ENCODE results near the gene NT5C3A.

Gene NT5C3A

DNA sequence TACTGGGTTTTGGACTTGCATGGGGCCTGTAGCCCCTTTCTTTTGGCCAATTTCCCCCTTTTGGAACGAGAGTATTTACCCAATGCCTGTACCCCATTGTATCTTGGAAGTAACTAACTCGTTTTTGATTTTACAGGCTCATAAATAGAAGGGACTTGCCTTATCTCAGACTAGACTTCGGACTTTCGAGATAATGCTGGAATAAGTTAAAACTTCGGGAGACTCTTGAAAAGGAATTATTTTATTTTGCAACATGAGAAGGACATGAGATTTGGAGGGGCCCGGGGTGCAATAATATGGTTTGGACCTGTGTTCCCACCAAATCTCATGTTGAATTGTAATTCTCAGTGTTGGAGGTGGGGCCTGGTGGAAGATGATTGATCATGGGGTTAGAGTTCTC, 8.3 kb upstream of the NT5C3A start:
- Histone ChIP-seq H3K4me3 (ENCODE audit: low read depth, low read length) (no peak overlapping the region), H3K4me1 (ENCODE audit: control insufficient read depth, insufficient read depth, low read length) (peaks cover 2% of the 10 kb centered on the region), H3K36me3 (ENCODE audit: control insufficient read depth, insufficient read depth, low read length) (no peaks in the 10 kb centered on the region), H3K9ac (ENCODE audit: low read depth, low read length) (no peak overlapping the region), H3K9me3 (ENCODE audit: control insufficient read depth, insufficient read depth, low read length) (peaks cover 3% of the 10 kb centered on the region), H3K27me3 (ENCODE audit: control insufficient read depth, insufficient read depth, low read length) (no peaks in the 10 kb centered on the region)

DNA sequence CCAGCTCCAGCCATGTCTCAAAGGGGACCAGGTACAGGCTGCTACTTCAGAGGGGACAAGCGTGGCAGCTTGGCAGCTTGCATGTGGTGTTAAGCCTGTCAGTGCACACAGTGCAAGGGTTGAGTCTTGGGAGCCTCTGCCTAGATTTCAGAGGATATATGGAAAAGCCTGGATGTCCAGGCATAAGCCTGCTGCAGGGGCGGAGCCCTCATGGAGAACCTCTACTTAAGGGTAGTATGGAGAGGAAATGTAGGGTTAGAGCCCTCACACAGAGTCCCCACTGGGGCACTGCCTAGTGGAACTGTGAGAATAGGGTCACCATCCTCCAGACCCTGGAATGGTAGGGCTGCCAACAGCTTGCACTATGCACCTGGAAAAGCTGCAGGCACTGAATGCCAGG, 7.7 kb upstream of the NT5C3A start:
- H3K9me3 ChIP-seq (ENCODE audit: control insufficient read depth, insufficient read depth, low read length) = peaks cover 3% of the 10 kb centered on the region
- no peaks in the 10 kb centered on the region for H3K27me3 ChIP-seq (ENCODE audit: control insufficient read depth, insufficient read depth, low read length)
- H3K9ac ChIP-seq (ENCODE audit: low read depth, low read length) = no peak overlapping the region
- H3K4me3 ChIP-seq (ENCODE audit: low read depth, low read length) = no peak overlapping the region
- H3K36me3 ChIP-seq (ENCODE audit: control insufficient read depth, insufficient read depth, low read length) = no peaks in the 10 kb centered on the region
- no peaks in the 10 kb centered on the region for H3K4me1 ChIP-seq (ENCODE audit: control insufficient read depth, insufficient read depth, low read length)

DNA sequence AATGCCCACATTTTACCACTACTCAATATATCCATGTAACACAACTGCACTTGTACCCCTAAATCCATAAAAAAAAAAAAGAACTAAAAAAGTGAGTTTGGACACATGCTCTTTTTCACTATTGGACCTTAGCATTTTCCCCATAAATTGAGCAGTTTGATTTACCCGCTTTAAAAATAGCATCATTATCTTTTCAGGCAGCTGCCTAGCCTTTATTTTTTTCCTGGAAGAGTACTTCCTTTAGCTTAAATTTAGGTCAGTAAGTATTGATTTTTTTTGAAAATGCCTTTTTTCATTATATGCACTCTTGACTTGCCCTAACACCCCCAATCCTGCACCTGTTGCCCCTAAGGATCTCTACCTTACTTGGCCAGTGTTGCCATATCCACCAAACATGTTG, 5.3 kb upstream of the NT5C3A start:
- Histone ChIP-seq H3K4me3 (ENCODE audit: low read depth, low read length) (no peak overlapping the region), H3K36me3 (ENCODE audit: control insufficient read depth, insufficient read depth, low read length) (no peaks in the 10 kb centered on the region), H3K4me1 (ENCODE audit: control insufficient read depth, insufficient read depth, low read length) (peaks cover 4% of the 10 kb centered on the region), H3K27me3 (ENCODE audit: control insufficient read depth, insufficient read depth, low read length) (no peaks in the 10 kb centered on the region), H3K9me3 (ENCODE audit: control insufficient read depth, insufficient read depth, low read length) (peaks cover 3% of the 10 kb centered on the region), H3K9ac (ENCODE audit: low read depth, low read length) (no peak overlapping the region)

DNA sequence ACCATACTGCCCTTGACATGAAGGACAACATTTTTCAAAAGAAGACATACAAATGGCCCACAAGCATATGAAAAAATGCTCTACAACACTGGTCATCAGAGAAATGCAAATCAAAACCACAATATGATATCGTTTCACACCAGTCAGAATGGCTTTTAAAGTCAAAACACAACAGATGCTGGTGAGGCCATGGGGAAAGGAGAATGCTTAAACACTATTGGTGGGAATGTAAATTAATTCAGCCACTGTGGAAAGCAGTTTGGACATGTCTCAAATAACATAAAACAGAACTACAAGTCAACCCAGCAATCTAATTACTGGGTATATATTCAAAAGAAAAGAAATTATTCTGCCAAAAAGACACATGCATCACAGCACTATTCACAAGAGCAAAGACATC, 4.2 kb upstream of the NT5C3A start:
- Histone ChIP-seq H3K27me3 (ENCODE audit: control insufficient read depth, insufficient read depth, low read length) (no peaks in the 10 kb centered on the region), H3K4me1 (ENCODE audit: control insufficient read depth, insufficient read depth, low read length) (peaks cover 4% of the 10 kb centered on the region), H3K36me3 (ENCODE audit: control insufficient read depth, insufficient read depth, low read length) (no peaks in the 10 kb centered on the region), H3K4me3 (ENCODE audit: low read depth, low read length) (no peak overlapping the region), H3K9me3 (ENCODE audit: control insufficient read depth, insufficient read depth, low read length) (peaks cover 3% of the 10 kb centered on the region), H3K9ac (ENCODE audit: low read depth, low read length) (no peak overlapping the region)

DNA sequence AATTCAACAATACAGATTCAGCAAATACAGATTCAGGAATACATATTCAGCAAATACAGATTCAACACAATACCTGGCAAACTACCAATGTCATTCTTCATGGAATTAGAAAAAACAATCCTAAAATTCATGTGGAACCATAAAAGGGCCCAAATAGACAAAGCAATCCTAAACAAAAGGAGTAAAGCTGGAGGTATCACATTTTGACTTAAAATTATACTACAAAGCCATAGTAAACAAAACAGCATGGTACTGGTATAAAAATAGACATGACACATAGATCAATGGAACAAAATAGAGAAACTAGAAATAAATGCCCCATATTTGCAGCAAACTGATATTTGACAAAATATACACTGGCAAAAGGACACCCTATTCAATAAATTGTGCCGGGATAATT, 3.4 kb upstream of the NT5C3A start:
- Histone ChIP-seq H3K9me3 (ENCODE audit: control insufficient read depth, insufficient read depth, low read length) (peaks cover 3% of the 10 kb centered on the region), H3K27me3 (ENCODE audit: control insufficient read depth, insufficient read depth, low read length) (no peaks in the 10 kb centered on the region), H3K9ac (ENCODE audit: low read depth, low read length) (no peak overlapping the region), H3K4me1 (ENCODE audit: control insufficient read depth, insufficient read depth, low read length) (peaks cover 4% of the 10 kb centered on the region), H3K4me3 (ENCODE audit: low read depth, low read length) (no peak overlapping the region), H3K36me3 (ENCODE audit: control insufficient read depth, insufficient read depth, low read length) (no peaks in the 10 kb centered on the region)

DNA sequence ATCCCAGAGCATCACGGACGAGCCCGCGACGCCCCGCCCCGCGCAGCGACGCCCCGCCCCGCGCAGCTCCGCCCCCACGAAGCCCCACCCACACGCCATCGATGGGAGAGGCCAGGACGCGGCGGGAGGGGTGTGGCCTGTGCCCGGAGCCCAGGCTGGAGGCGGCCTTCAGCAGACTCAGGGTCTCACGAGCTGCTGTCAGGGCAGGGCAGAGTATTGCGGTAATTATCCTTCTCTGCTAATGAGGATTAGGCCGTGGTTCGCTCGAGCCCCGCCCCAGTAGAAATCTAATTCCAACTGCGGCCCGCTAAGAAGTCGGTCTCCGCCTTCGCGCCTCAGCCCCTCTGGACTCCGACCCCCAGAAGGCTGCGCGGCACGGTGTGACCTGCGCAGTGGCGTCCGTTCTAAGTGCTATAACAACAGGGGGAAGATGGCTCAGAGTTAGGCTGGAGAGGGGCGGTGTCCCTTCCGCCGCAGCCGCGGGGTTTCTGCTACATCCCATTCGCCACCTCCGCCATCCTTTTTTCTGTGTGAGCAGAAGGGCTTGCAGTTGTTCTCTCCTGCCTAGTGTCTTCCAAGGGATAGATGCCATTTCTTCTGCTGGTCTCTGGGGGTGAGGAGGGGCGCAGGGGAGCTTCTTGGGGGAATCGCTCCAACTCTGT, 337 bp upstream of the NT5C3A start:
- Histone ChIP-seq H3K9me3 (ENCODE audit: control insufficient read depth, insufficient read depth, low read length) (no peaks in the 10 kb centered on the region), H3K27me3 (ENCODE audit: control insufficient read depth, insufficient read depth, low read length) (no peaks in the 10 kb centered on the region)

DNA sequence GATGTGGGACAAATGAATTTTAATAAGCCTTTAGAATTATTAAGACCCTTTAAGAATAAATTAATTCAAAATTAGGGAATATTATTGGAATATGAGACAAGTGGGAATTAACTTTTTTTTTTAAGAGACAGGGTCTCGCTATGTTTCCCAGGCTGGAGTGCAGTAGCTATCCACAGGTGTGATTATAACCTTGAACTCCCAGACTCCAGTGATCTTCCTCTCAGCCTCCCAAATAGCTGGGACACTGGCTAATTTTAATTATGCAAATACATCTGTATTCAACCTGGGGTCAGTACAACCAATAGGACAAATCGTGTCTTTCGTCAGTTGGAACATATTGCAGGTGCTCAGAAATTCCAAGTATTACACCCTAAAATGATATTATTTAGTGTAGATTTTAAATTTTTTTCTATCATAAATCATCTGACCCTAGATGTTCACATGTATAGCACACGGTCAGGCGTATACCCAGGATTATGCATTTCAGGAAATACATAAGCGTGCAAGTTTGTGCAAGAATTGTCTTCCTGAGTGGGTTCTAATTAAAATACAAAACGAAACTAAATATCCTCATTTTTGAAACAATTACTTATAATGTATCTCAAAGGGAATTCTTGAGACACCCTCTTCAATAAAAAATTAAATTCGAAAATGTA, 1.2 kb downstream of the NT5C3A start:
- Histone ChIP-seq H3K4me1 (ENCODE audit: control insufficient read depth, insufficient read depth, low read length) (peaks cover 4% of the 10 kb centered on the region), H3K9ac (ENCODE audit: low read depth, low read length) (no peak overlapping the region), H3K4me3 (ENCODE audit: low read depth, low read length) (peak overlapping the region; percentile 87), H3K9me3 (ENCODE audit: control insufficient read depth, insufficient read depth, low read length) (no peaks in the 10 kb centered on the region), H3K27me3 (ENCODE audit: control insufficient read depth, insufficient read depth, low read length) (no peaks in the 10 kb centered on the region), H3K36me3 (ENCODE audit: control insufficient read depth, insufficient read depth, low read length) (no peaks in the 10 kb centered on the region)

More for the DNA sequence above, 337 bp upstream of the NT5C3A start:
- Histone ChIP-seq H3K9ac (ENCODE audit: low read depth, low read length) (peak overlapping the region; percentile 42), H3K4me1 (ENCODE audit: control insufficient read depth, insufficient read depth, low read length) (peaks cover 4% of the 10 kb centered on the region), H3K4me3 (ENCODE audit: low read depth, low read length) (peak overlapping the region; percentile 87), H3K36me3 (ENCODE audit: control insufficient read depth, insufficient read depth, low read length) (no peaks in the 10 kb centered on the region)

DNA sequence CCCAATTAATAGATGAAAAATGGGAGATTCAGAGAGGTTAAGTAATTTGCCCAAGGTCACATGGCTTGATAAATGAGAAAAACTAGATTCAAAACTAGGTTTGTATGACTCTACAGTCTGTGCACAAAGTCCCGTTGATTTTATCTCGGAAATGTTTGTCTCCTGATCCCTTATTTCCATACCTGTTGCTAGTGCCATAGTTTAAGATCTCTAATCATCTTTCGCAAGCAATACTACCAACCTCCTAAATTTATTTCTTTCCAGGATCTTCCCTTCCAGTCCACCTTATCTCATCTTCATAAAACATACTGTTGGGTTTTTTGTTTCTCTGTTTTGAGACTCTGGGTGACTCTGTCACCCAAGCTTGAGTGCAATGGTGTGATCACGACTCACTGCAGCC, 2.9 kb downstream of the NT5C3A start:
- Histone ChIP-seq H3K4me1 (ENCODE audit: control insufficient read depth, insufficient read depth, low read length) (peaks cover 4% of the 10 kb centered on the region), H3K27me3 (ENCODE audit: control insufficient read depth, insufficient read depth, low read length) (no peaks in the 10 kb centered on the region), H3K4me3 (ENCODE audit: low read depth, low read length) (no peak overlapping the region), H3K36me3 (ENCODE audit: control insufficient read depth, insufficient read depth, low read length) (no peaks in the 10 kb centered on the region), H3K9me3 (ENCODE audit: control insufficient read depth, insufficient read depth, low read length) (no peaks in the 10 kb centered on the region), H3K9ac (ENCODE audit: low read depth, low read length) (no peak overlapping the region)

DNA sequence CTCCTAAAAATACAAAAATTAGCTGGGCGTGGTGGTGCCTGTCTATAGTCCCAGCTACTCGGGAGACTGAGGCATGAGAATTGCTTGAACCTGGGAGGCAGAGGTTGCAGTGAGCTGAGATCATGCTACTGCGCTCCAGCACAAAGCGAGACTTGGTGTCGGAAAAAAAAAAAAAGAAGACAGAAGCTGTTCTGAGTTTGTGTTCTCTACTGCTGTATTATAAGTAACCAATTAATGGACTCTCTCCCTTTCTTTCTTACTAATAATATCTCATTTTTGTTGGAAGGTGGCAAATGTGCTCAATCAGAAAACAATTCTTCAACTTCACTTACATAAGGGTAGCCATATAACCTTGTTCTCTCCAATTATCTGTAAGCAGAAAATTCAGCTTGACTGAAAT, 7.4 kb downstream of the NT5C3A start:
- H3K4me1 ChIP-seq (ENCODE audit: control insufficient read depth, insufficient read depth, low read length) = no peaks in the 10 kb centered on the region
- no peaks in the 10 kb centered on the region for H3K36me3 ChIP-seq (ENCODE audit: control insufficient read depth, insufficient read depth, low read length)
- H3K4me3 ChIP-seq (ENCODE audit: low read depth, low read length) = no peak overlapping the region
- no peaks in the 10 kb centered on the region for H3K27me3 ChIP-seq (ENCODE audit: control insufficient read depth, insufficient read depth, low read length)
- H3K9me3 ChIP-seq (ENCODE audit: control insufficient read depth, insufficient read depth, low read length) = no peaks in the 10 kb centered on the region
- no peak overlapping the region for H3K9ac ChIP-seq (ENCODE audit: low read depth, low read length)

DNA sequence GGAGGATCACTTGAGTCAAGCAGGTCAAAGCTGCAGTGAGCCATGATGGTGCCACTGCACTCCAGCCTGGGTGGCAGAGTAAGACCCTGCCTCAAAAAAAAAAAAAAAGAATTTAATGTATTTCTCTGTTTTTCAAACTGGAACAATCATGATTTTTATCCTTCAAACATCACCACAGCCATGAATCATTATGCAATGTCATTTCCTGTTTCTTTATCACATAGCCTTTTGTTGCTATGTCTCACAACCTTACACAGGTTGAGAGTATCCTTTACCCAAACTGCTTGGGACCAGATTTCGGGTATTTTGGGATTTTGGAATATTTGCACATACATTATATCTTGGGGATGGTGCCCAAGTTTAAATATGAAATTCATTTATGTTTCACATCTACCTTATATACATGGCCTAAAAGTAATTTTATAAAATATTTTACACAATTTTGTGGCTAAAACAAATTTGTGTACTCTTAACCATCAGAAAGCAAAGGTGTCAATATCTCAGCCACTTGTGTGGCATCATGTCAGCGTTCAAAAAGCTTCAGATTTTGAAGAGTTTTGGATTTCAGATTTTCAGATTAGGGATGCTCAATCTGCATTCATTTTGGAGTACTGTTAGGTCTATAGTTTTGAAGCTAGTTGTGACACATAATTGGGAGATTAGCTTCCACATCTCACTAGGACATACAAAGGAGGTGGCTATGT, 8.2 kb downstream of the NT5C3A start:
- no peaks in the 10 kb centered on the region for H3K9me3 ChIP-seq (ENCODE audit: control insufficient read depth, insufficient read depth, low read length)
- no peaks in the 10 kb centered on the region for H3K4me1 ChIP-seq (ENCODE audit: control insufficient read depth, insufficient read depth, low read length)
- H3K9ac ChIP-seq (ENCODE audit: low read depth, low read length) = no peak overlapping the region
- no peaks in the 10 kb centered on the region for H3K36me3 ChIP-seq (ENCODE audit: control insufficient read depth, insufficient read depth, low read length)
- H3K4me3 ChIP-seq (ENCODE audit: low read depth, low read length) = no peak overlapping the region
- no peaks in the 10 kb centered on the region for H3K27me3 ChIP-seq (ENCODE audit: control insufficient read depth, insufficient read depth, low read length)

DNA sequence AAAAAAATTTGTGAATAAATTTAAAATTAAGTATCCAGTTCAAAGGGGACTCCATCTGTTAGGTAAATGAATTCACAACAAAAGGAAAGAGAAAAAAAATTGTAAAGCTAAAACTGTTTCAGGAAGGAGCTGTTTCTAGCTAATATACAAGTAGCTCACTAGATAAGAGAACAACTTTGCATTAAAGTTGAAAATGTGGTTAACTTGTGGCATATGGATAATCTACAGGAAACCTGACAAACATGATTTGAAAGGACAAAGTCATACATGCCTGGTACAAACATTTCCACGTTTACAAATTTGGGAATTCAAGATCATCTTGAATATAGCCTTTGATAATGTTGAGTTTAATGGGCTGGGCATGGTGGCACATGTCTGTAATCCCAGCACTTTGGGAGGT, 8.9 kb downstream of the NT5C3A start:
- H3K9me3 ChIP-seq (ENCODE audit: control insufficient read depth, insufficient read depth, low read length) = no peaks in the 10 kb centered on the region
- H3K4me3 ChIP-seq (ENCODE audit: low read depth, low read length) = no peak overlapping the region
- H3K9ac ChIP-seq (ENCODE audit: low read depth, low read length) = no peak overlapping the region
- H3K27me3 ChIP-seq (ENCODE audit: control insufficient read depth, insufficient read depth, low read length) = no peaks in the 10 kb centered on the region
- no peaks in the 10 kb centered on the region for H3K4me1 ChIP-seq (ENCODE audit: control insufficient read depth, insufficient read depth, low read length)
- no peaks in the 10 kb centered on the region for H3K36me3 ChIP-seq (ENCODE audit: control insufficient read depth, insufficient read depth, low read length)

All from iPS-15b (cell line).